H1 (cell line): Measurements from ENCODE around the gene SV2B. TPM values are rescaled to one million over a fixed set of nuclear protein-coding genes. Genes with fewer than 3 reads are reported as not detected.

Experiments
- CTCF ChIA-PET: fragments of 300-600 bp; sonication (Branson Sonifier 250); formaldehyde crosslinking; loops from one replicate; lab custom pipeline; 2021; ENCODE audit not compliant: partially characterized antibody; lab: Charles Lee
- POLR2A ChIA-PET: fragments of 300-600 bp; sonication (Branson Sonifier 250); formaldehyde crosslinking; loops from one replicate; lab custom pipeline; 2021; ENCODE audit warnings: inconsistent platforms; ENCODE audit not compliant: partially characterized antibody; lab: Charles Lee
- DNase-seq, 2 experiments: peaks; one replicate each; pipeline versions ENCODE4 v3.0.0 to v3.0.0-alpha.2; 2010 to 2022; ENCODE audit warnings: low spot score in 2 of 2, low read depth in 1 of 2, mixed read lengths in 1 of 2
- FAIRE-seq: peaks from 2 replicates; lab custom pipeline; 2011; peaks lifted over from hg19 to GRCh38; lab: Jason Lieb, UNC
- H2AFZ ChIP-seq: 2 replicates; pipeline ENCODE4 v1.8.1; 2012; ENCODE audit warnings: low read length, inconsistent platforms
- H2AK5ac ChIP-seq: 2 replicates; pipeline ENCODE4 v1.6.1; 2013; ENCODE audit warnings: low read depth, low read length
- H2BK120ac ChIP-seq: replicated peaks from 2 replicates; pipeline ENCODE3; 2013; ENCODE audit warnings: low read depth, low read length, inconsistent platforms
- H2BK12ac ChIP-seq: 2 replicates; pipeline ENCODE4 v1.6.1; 2013; ENCODE audit warnings: low read depth, low read length
- H2BK15ac ChIP-seq: 2 replicates; pipeline ENCODE4 v1.6.1; 2013; ENCODE audit warnings: low read length
- H2BK20ac ChIP-seq: 2 replicates; pipeline ENCODE4 v1.6.1; 2013; ENCODE audit warnings: low read length
- H2BK5ac ChIP-seq: 2 replicates; pipeline ENCODE4 v1.6.1; 2013; ENCODE audit warnings: low read depth, low read length
- H3K14ac ChIP-seq: 2 replicates; pipeline ENCODE4 v1.6.1; 2013; ENCODE audit warnings: inconsistent platforms; ENCODE audit not compliant: insufficient read length
- H3K18ac ChIP-seq: 2 replicates; pipeline ENCODE4 v1.6.1; 2013; ENCODE audit warnings: low read length; ENCODE audit errors: extremely low read depth
- H3K23ac ChIP-seq: 2 replicates; pipeline ENCODE4 v1.6.1; 2013; ENCODE audit warnings: inconsistent platforms; ENCODE audit not compliant: insufficient read length
- H3K23me2 ChIP-seq: 2 replicates; pipeline ENCODE4 v1.6.1; 2013; ENCODE audit warnings: low read depth, low read length
- H3K27ac ChIP-seq: 2 replicates; pipeline ENCODE4 v1.6.1; 2011; ENCODE audit warnings: low read depth, low read length, inconsistent platforms
- H3K27me3 ChIP-seq, 4 experiments: replicated peaks in 1 of 4; 1 replicate in 1 of 4; 2 replicates in 3 of 4; pipeline versions ENCODE4 v1.6.1 to v1.8.1; 2011 to 2013; ENCODE audit warnings: low read length in 3 of 4, mild to moderate bottlenecking in 3 of 4, inconsistent platforms in 2 of 4, mixed read lengths in 2 of 4, moderate library complexity in 1 of 4; ENCODE audit not compliant: control insufficient read depth in 3 of 4, insufficient read depth in 3 of 4; ENCODE audit errors: extremely low read depth in 1 of 4
- H3K36me3 ChIP-seq, 4 experiments: 2 replicates each; pipeline versions ENCODE4 v1.6.1 to v1.8.1; 2011 to 2013; ENCODE audit warnings: mild to moderate bottlenecking in 4 of 4, low read length in 3 of 4, moderate library complexity in 2 of 4, control low read depth in 1 of 4, inconsistent platforms in 1 of 4; ENCODE audit not compliant: insufficient read depth in 4 of 4, control insufficient read depth in 2 of 4
- H3K4ac ChIP-seq: replicated peaks from 2 replicates; pipeline ENCODE3; 2013; ENCODE audit warnings: low read length, low read depth, mixed read lengths, inconsistent platforms; ENCODE audit not compliant: insufficient read length
- H3K4me1 ChIP-seq, 4 experiments: replicated peaks in 1 of 4; 1 replicate in 1 of 4; 2 replicates in 3 of 4; pipeline versions ENCODE4 v1.6.1 to v1.8.1; 2011 to 2013; ENCODE audit warnings: low read length in 3 of 4, inconsistent platforms in 2 of 4, mixed read lengths in 1 of 4; ENCODE audit not compliant: insufficient read depth in 4 of 4, control insufficient read depth in 3 of 4
- H3K4me2 ChIP-seq, 2 experiments: 2 replicates each; pipeline versions ENCODE4 v1.6.1 to v1.8.1; 2011 to 2013; ENCODE audit warnings: low read depth in 2 of 2, low read length in 2 of 2, control low read depth in 1 of 2, inconsistent platforms in 1 of 2, mild to moderate bottlenecking in 1 of 2; ENCODE audit not compliant: insufficient read depth in 1 of 2
- H3K4me3 ChIP-seq, 4 experiments: fragments of 200-600, 300-600 bp in 1 of 4; sonication (generic), shearing (Covaris generic), sonication (Bioruptor Twin) in 1 of 4; 2 replicates each; pipeline versions ENCODE4 v1.5.1 to v1.8.1; 2011 to 2016; ENCODE audit warnings: low read length in 4 of 4, low read depth in 3 of 4, control low read depth in 2 of 4, inconsistent platforms in 2 of 4, mild to moderate bottlenecking in 2 of 4, mixed read lengths in 1 of 4, moderate library complexity in 1 of 4; ENCODE audit not compliant: insufficient read depth in 2 of 4; ENCODE audit errors: extremely low read depth in 1 of 4
- H3K56ac ChIP-seq: replicated peaks from 2 replicates; pipeline ENCODE3; 2013; ENCODE audit warnings: low read depth, mild to moderate bottlenecking, mixed read lengths, low read length, inconsistent platforms; ENCODE audit not compliant: insufficient read length
- H3K79me1 ChIP-seq: 2 replicates; pipeline ENCODE4 v1.6.1; 2013; ENCODE audit warnings: low read depth, low read length, control low read depth
- H3K79me2 ChIP-seq, 2 experiments: 2 replicates each; pipeline versions ENCODE4 v1.6.1 to v1.8.1; 2012 to 2013; ENCODE audit warnings: low read length in 2 of 2, mild to moderate bottlenecking in 2 of 2, inconsistent platforms in 1 of 2; ENCODE audit not compliant: insufficient read depth in 2 of 2, control insufficient read depth in 1 of 2
- H3K9ac ChIP-seq, 4 experiments: replicated peaks in 1 of 4; 1 replicate in 1 of 4; 2 replicates in 3 of 4; pipeline versions ENCODE4 v1.6.1 to v1.8.1; 2011 to 2013; ENCODE audit warnings: low read depth in 3 of 4, low read length in 3 of 4, control low read depth in 2 of 4, mild to moderate bottlenecking in 2 of 4, moderate library complexity in 2 of 4, inconsistent platforms in 1 of 4; ENCODE audit errors: extremely low read depth in 1 of 4
- H3K9me3 ChIP-seq, 2 experiments: 2 replicates each; pipeline versions ENCODE4 v1.6.1 to v1.8.1; 2012 to 2013; ENCODE audit warnings: mild to moderate bottlenecking in 2 of 2, moderate library complexity in 2 of 2, control low read depth in 1 of 2, inconsistent platforms in 1 of 2, low read depth in 1 of 2, low read length in 1 of 2, mixed read lengths in 1 of 2; ENCODE audit not compliant: insufficient read depth in 2 of 2
- H4K20me1 ChIP-seq, 2 experiments: replicated peaks in 1 of 2; 2 replicates each; pipeline versions ENCODE3 to v1.8.1; 2011 to 2013; ENCODE audit warnings: inconsistent platforms in 2 of 2, low read length in 2 of 2, mild to moderate bottlenecking in 1 of 2; ENCODE audit not compliant: insufficient read depth in 2 of 2, control insufficient read depth in 1 of 2
- H4K5ac ChIP-seq: 2 replicates; pipeline ENCODE4 v1.6.1; 2013; ENCODE audit warnings: low read length, low read depth, mixed read lengths, inconsistent platforms; ENCODE audit not compliant: insufficient read length
- H4K8ac ChIP-seq: 2 replicates; pipeline ENCODE4 v1.8.0; 2013; ENCODE audit warnings: mild to moderate bottlenecking, moderate library complexity, low read length, inconsistent platforms; ENCODE audit not compliant: insufficient read depth; ENCODE audit errors: extremely low read depth
- H4K91ac ChIP-seq: replicated peaks from 2 replicates; pipeline ENCODE3; 2013; ENCODE audit warnings: low read length, mixed read lengths, inconsistent platforms; ENCODE audit not compliant: insufficient read length
- BACH1 ChIP-seq: IDR thresholded peaks from 2 replicates; pipeline ENCODE4 v1.6.1; 2012; ENCODE audit warnings: low read length, improper control_type of control experiment
- EP300 ChIP-seq, 2 experiments: IDR thresholded peaks; 1 replicate in 1 of 2; 2 replicates in 1 of 2; pipeline ENCODE4 v1.6.1; 2011 to 2012; ENCODE audit warnings: low read depth in 2 of 2, low read length in 2 of 2, mild to moderate bottlenecking in 2 of 2, borderline replicate concordance in 1 of 2, inconsistent platforms in 1 of 2, moderate library complexity in 1 of 2
- NANOG ChIP-seq: IDR thresholded peaks from 2 replicates; pipeline ENCODE4 v1.6.1; 2011; ENCODE audit warnings: low read length, low read depth, mild to moderate bottlenecking, inconsistent platforms; ENCODE audit not compliant: insufficient read depth, poor library complexity, severe bottlenecking
- RBBP5 ChIP-seq: IDR thresholded peaks from 2 replicates; pipeline ENCODE4 v1.7.1; 2012; ENCODE audit warnings: low read depth, mild to moderate bottlenecking, inconsistent platforms, low read length, moderate library complexity, borderline replicate concordance
- RNF2 ChIP-seq: fragments of 200-900, 300-1000 bp; sonication (generic); IDR thresholded peaks from 2 replicates; pipeline ENCODE4 v1.7.1; 2016; ENCODE audit warnings: borderline replicate concordance, low read depth, mild to moderate bottlenecking, antibody characterized with exemption, low read length; ENCODE audit not compliant: poor library complexity, severe bottlenecking; ENCODE audit errors: missing control alignments
- SIX5 ChIP-seq: IDR thresholded peaks from 2 replicates; pipeline ENCODE4 v1.6.1; 2011; ENCODE audit warnings: mild to moderate bottlenecking, low read depth, low read length
- SP4 ChIP-seq: IDR thresholded peaks from 2 replicates; pipeline ENCODE4 v1.6.1; 2012; ENCODE audit warnings: low read length, inconsistent platforms
- TEAD4 ChIP-seq: IDR thresholded peaks from 2 replicates; pipeline ENCODE4 v1.6.1; 2012; ENCODE audit warnings: low read depth, low read length, inconsistent platforms, mixed read lengths
- WGBS, 2 experiments: shearing (Covaris generic) in 1 of 2; methylation state at CpG; one replicate each; pipeline versions ENCODE4 v1.1.6 to v1.1.7; 2013 to 2015; ENCODE audit warnings: low lambda C conversion rate in 2 of 2, mixed read lengths in 2 of 2, inconsistent platforms in 1 of 2, low coverage in 1 of 2, missing lambda C conversion rate in 1 of 2; ENCODE audit not compliant: insufficient replicate concordance in 2 of 2, insufficient coverage in 1 of 2, insufficient read length in 1 of 2; ENCODE audit errors: extremely low coverage in 1 of 2, missing lambda C conversion rate in 1 of 2; 5-methylcytosine and 5-hydroxymethylcytosine counted together
- polyA plus RNA-seq, 7 experiments: library from polyadenylated mRNA; depleted of rRNA in 3 of 7; stranded (reverse) in 5 of 7; unstranded in 2 of 7; fragments of >200 nt in 5 of 7; fragments of 200-250 nt in 2 of 7; gene quantifications; 1 replicate in 5 of 7; 2 replicates in 1 of 7; 4 replicates in 1 of 7; pipeline versions ENCODE4 v1.2.1 to v1.2.3, GENCODE V29; 2011 to 2013; ENCODE audit warnings: missing spikeins in 2 of 7, mixed read lengths in 2 of 7
- total RNA-seq: library from RNA; stranded (reverse); fragmentation: NEBNext Ultra II Directional; extraction: Animal tissue kit (Norgen Biotek cat#: 25700); gene quantifications from 2 replicates; pipeline ENCODE4 v1.2.1, GENCODE V29; 2021
- TF ChIP-seq, protein P1 (sequence below), 3 experiments: IDR thresholded peaks; 1 replicate in 2 of 3; 2 replicates in 1 of 3; pipeline versions ENCODE4 v1.5.1 to v1.6.1; 2011; ENCODE audit warnings: low read length in 3 of 3, mild to moderate bottlenecking in 3 of 3, inconsistent platforms in 2 of 3, low read depth in 1 of 3, moderate library complexity in 1 of 3; ENCODE audit not compliant: insufficient read depth in 1 of 3; ENCODE audit errors: control extremely low read depth in 1 of 3
- TF ChIP-seq, protein P2 (sequence below): IDR thresholded peaks from 2 replicates; pipeline ENCODE4 v1.6.1; 2012; ENCODE audit warnings: inconsistent platforms

Gene SV2B
- total and polyA plus RNA-seq, 2 of the 8 experiments (the other 6 are each of a cell fraction or from before 2014, with no cell fraction given), result 0.09 to 0.20 TPM

DNA sequence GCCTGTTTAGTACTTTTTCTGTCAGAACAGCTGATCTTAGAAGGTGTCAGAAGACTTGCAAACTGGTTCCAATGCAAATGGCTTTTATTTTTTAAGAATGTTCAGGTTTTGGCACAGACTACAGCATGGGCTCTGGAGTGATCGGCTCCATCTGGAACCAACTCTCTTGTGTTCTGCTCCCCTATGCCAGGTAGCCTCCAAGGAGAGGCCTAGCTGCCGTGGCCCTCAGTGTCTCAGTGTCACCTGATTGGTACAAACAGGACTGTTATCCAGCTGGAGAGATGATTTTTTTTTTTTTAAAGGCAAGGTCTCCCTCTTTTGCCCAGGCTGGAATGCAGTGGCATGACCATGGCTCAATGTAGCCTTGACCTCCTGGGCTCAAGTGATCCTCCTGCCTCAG, 183.1 kb downstream of the SV2B start:
- Histone ChIP-seq H3K14ac (no peak overlapping the region), H4K5ac (no peak overlapping the region), H3K4me2 (no peak overlapping the region), H3K36me3 (no peaks in the 10 kb centered on the region), H4K91ac (no peak overlapping the region), H3K27me3 (no peaks in the 10 kb centered on the region), H3K23me2 (no peaks in the 10 kb centered on the region), H2BK12ac (no peak overlapping the region), H3K23ac (no peak overlapping the region), H2BK15ac (no peak overlapping the region), H4K20me1 (no peaks in the 10 kb centered on the region), H3K9me3 (no peaks in the 10 kb centered on the region), H2AK5ac (no peak overlapping the region), H2AFZ (no peak overlapping the region), H3K9ac (no peak overlapping the region), H3K4me1 (no peaks in the 10 kb centered on the region), H4K8ac (no peak overlapping the region), H3K4ac (no peak overlapping the region), H2BK120ac (no peak overlapping the region), H3K56ac (no peak overlapping the region), H3K79me1 (no peaks in the 10 kb centered on the region), H3K27ac (no peak overlapping the region), H3K79me2 (no peaks in the 10 kb centered on the region), H3K18ac (no peak overlapping the region), H2BK20ac (no peak overlapping the region), H2BK5ac (no peak overlapping the region), H3K4me3 (no peak overlapping the region)
- 83% methylated on average over 2 of the region's 2 CpGs; no CpG with 5 or more reads in 1 of the 2 experiments for WGBS, 2 experiments
- ChIA-PET CTCF (interaction anchor here (0.6 to 2.0 kb wide), 5 partner anchors 11 to 638 kb away, joined by 3 to 9 read pairs (median 3); no protein-coding TSS in a partner anchor), POLR2A (no interaction called here)
- DNase-seq (no peak), FAIRE-seq (no peak)
- TF ChIP-seq, protein P1, sequence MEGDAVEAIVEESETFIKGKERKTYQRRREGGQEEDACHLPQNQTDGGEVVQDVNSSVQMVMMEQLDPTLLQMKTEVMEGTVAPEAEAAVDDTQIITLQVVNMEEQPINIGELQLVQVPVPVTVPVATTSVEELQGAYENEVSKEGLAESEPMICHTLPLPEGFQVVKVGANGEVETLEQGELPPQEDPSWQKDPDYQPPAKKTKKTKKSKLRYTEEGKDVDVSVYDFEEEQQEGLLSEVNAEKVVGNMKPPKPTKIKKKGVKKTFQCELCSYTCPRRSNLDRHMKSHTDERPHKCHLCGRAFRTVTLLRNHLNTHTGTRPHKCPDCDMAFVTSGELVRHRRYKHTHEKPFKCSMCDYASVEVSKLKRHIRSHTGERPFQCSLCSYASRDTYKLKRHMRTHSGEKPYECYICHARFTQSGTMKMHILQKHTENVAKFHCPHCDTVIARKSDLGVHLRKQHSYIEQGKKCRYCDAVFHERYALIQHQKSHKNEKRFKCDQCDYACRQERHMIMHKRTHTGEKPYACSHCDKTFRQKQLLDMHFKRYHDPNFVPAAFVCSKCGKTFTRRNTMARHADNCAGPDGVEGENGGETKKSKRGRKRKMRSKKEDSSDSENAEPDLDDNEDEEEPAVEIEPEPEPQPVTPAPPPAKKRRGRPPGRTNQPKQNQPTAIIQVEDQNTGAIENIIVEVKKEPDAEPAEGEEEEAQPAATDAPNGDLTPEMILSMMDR (IDR thresholded peaks at IDR 0.05; ENCODE audit: control extremely low read depth in 1 of 3, insufficient read depth in 1 of 3, low read depth in 1 of 3, low read length in 3 of 3), result no peak
- TF ChIP-seq SP4 (no peak), EP300 (IDR thresholded peaks at IDR 0.05; ENCODE audit: borderline replicate concordance in 1 of 2, low read depth in 2 of 2, low read length in 2 of 2) (no peak), RNF2 (no peak), TEAD4 (no peak), NANOG (no peak), BACH1 (no peak), SIX5 (no peak), RBBP5 (no peak)
- TF ChIP-seq, protein P2, sequence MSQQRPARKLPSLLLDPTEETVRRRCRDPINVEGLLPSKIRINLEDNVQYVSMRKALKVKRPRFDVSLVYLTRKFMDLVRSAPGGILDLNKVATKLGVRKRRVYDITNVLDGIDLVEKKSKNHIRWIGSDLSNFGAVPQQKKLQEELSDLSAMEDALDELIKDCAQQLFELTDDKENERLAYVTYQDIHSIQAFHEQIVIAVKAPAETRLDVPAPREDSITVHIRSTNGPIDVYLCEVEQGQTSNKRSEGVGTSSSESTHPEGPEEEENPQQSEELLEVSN, result no peak
